ENCODE results near the gene MLLT1. TPM values are rescaled to one million over a fixed set of nuclear protein-coding genes. Genes with fewer than 3 reads are reported as not detected.

The MLLT1 gene
- total RNA-seq, 4 donors from 2014 or later = 7.0 to 19.0 (median 10.4) TPM

DNA sequence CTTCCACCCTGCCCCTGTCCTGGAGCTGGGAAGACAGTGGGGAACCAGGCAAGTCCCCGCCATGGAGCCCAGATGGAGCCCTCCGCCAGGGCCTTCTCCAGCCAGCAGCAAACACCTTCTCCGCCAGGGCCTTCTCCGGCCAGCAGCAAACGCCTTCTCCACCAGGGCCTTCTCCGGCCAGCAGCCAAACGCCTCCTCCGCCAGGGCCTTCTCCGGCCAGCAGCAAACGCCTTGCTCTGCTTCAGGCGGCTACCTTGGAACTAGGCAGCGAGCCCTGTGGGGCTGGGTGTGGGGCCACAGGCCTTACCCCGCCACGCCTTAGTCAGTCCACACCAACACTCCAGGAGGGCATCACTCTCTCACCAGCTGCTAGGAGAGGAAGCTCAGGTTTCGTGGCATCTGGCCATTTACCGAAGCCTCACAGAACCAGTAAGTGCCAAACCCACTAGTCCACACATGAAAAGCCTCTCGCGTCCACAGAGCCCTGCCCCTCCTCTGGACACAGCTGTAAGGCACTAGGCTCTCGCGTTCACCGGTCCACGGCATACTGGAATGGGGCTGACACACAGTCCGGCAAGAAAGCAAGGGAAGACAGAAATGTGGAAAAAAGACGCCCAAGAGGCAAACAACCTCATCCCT is 41.0 kb downstream of the MLLT1 start:
- TF ChIP-seq, protein P1, sequence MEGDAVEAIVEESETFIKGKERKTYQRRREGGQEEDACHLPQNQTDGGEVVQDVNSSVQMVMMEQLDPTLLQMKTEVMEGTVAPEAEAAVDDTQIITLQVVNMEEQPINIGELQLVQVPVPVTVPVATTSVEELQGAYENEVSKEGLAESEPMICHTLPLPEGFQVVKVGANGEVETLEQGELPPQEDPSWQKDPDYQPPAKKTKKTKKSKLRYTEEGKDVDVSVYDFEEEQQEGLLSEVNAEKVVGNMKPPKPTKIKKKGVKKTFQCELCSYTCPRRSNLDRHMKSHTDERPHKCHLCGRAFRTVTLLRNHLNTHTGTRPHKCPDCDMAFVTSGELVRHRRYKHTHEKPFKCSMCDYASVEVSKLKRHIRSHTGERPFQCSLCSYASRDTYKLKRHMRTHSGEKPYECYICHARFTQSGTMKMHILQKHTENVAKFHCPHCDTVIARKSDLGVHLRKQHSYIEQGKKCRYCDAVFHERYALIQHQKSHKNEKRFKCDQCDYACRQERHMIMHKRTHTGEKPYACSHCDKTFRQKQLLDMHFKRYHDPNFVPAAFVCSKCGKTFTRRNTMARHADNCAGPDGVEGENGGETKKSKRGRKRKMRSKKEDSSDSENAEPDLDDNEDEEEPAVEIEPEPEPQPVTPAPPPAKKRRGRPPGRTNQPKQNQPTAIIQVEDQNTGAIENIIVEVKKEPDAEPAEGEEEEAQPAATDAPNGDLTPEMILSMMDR (IDR thresholded peaks at IDR 0.05; ENCODE audit: low read depth) = no peak

DNA sequence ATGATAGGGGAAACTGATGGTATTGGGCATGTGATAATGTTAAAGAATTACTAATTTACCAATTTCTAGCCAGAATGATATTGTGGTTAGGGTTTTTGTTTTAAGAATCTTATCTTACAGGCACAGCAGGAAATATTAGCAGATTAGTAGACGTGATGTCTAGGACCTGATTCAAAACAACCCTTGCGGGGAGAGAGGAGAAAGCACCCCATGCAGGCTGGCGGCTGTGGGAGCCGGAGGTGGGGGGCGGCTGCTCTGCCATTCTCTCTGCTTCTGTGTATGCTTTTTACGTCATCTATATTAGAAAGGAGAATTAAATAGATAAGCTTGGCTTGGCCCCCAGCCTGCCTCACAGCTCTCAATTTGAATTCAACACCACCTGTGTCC is 41.5 kb downstream of the MLLT1 start:
- TF ChIP-seq, protein P1 (IDR thresholded peaks at IDR 0.05; ENCODE audit: low read depth) = no peak

DNA sequence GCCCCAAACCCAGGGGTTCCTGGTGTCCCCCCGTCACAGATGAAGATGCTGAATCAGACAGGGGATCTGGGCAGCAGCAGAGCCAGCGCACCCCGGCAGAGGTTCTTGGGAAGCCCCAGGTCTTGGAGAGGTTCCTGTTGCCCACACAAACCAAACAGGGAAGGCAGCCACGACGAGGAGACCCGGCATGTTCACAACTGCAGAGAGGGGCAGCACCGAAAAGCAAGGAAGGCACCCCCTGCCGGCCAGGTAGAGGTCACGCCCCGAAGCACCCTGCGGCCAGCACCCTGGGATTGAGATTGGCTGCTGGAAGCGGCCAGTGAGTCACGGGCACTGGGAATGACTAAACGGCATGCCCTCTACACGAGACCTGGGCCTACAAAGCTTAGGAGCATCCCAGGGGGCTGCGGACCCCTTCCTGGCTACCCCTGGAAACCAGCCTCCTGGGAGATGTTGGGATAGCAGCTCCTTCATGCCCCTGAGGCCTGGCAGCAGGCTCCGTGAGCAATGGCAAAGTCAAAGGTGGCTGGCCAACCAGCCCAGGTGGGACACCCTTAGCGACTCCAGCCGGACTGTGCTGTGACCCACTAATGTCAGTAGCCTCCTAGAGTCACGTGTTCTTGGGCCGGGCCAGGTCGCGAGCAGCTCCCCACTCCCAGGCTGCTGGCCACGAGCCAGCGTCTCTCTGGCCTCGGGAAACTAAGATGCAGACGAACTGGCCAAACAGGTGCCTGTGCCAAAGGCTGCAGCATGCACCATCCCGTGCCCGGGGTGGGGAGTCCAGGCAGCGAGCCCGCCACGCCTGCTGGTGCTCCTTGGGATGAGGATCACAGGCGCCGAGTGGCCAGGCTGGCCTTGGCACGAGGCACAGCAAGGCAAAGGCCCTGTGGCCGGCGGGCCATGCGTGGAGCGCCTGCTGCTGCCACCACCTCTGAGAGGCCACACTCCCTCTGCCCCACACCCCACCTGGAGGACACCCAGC is 43.2 kb downstream of the MLLT1 start:
- TF ChIP-seq, protein P1 (IDR thresholded peaks at IDR 0.05; ENCODE audit: low read depth) = no peak

DNA sequence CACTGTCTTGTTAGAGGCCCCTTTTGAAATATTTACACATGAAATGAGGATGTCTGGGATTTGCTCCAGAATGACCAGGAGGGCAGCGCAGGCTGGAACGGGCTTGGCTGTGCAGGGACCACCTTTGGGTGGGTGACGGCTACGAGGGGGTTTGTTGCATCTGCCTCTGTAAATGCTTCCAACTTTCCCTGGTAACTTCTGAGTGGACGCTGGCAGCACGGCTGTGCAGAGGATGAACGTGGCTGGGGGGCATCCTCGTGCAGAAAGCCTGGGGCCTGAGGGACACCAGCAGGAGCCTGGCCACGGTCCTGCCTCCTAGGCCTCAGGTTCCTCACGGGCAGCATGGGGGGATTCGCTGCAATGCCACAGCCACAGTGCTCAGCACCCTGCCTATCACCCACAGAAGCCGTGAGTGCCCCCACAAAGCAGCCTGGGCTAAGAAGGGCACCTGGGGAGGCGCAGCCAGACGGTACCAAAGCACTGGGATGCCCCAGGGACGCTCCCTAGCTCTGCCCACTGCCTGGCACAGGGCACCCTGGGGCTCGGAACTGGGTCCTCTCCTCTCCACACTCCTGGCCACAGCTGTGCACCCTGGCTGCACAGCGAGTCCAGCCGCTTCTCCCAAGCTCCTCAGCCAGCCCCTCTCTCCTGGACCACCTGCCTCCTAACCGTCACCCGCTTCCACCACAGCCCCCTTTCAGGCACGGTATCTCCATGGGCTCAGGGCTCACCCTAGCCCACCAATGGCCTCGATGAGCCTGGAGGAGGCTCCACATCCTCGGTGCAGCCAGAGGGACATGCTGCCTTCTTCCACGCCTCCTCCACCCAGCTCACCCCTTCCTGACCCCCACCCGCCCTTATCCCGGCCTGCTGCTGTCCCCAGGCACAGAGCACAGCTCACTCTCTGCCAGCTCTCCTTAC is 44.5 kb downstream of the MLLT1 start:
- TF ChIP-seq, protein P1 (IDR thresholded peaks at IDR 0.05; ENCODE audit: low read depth) = no peak

DNA sequence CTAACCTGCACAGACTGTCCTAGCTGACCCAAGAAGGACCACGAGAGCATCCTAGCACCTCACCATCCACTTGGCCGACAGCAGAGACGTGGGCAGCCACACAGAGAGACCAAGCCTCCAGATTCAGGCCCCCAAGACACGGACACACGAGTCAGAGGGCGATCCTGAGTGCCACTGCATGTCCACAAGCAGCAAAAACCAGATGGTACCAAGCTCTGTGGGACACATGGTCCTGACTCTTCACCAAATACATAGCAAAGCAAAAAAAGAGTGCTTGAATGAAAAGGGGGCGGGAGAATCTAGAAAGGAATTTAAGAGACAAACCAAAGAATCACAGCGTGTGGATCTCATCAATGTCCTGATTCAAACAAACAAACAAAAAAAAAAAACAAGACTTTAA is 45.2 kb downstream of the MLLT1 start:
- TF ChIP-seq, protein P1 (IDR thresholded peaks at IDR 0.05; ENCODE audit: low read depth) = no peak

DNA sequence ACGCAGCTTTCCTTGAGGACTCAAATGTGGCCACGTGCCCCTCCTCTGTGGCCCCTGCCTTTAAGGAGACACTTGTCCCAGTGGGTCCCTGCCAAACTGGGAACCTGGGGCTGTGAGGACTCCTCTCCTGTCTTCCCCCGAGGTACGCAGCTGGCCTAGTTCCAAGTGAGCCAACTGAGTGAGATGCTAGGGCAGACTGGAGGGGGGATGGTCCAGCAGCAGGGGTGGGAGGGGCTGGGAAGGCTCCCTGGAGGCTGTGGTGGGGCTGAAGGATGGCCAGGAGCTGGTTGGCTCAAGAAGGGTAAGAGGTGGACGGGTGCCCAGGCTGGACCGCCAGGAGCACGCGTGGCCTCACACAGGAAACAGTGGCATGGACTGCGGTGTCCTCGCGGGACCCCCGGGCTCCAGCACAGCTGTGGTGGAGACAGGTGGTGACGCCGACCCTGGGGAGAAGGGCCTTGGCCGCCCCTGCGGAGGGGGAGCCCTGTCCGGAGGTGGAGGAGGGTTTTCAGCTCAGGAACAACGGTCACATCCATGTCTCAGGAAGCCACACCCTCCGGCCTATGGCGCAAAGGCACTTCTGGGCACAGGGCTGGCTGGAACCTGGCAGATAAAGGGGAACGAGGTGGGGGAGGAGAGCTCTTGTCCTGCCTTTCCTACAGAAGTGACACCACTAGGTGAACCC is 45.8 kb downstream of the MLLT1 start:
- TF ChIP-seq, protein P1 (IDR thresholded peaks at IDR 0.05; ENCODE audit: low read depth) = no peak

All from subcutaneous adipose tissue (tissue), 4 donors.